ENCODE results near the gene EPHA10.

EPHA10 gene

DNA sequence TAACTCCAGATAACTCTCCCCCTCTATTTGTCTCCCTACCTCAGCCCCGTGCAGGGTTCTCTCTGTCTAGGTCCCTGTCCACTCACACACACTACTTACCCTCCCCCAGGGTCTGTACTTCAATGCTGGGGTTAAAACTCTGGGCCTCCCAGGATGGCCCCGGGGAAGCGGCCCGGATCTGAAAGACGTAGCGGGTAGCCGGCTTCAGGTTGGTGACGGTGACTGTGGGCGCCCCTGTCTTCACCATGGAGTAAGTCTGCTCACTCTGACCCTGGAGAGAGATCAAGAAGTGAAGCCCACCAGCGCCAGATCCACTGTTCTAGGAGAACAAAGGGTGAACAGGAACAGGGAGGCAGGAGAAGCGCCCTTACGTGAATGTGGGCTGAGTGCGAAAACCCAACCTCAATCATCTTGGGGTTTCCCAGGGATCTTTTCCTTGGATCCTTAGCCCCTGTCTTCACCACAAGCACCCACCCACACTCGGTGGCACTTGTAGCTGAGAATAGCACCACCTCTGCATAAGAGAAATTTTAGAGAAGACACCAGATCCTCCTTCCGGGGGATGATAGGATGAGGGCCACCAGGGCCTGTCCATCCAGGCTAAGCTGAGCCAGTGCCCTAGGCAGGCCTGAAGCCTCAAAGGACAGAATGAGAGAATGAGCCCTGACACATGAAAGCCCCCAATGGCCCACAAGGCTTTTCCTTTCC, 33.5 kb downstream of the EPHA10 start:
- no peaks in the 10 kb centered on the region for H3K36me3 ChIP-seq (ENCODE audit: insufficient read depth, insufficient read length, low read length)
- no peak overlapping the region for H3K4me3 ChIP-seq (ENCODE audit: insufficient read length, low read depth)
- no peak for DNase-seq (ENCODE audit: low read depth, low spot score)
- H3K4me1 ChIP-seq (ENCODE audit: insufficient read depth, insufficient read length) = peaks cover 12% of the 10 kb centered on the region
- H3K9ac ChIP-seq (ENCODE audit: insufficient read length, low read depth) = no peak overlapping the region
- TF ChIP-seq SUZ12 (IDR thresholded peaks at IDR 0.05; ENCODE audit: extremely low read depth, insufficient read depth, insufficient read length) (no peak), YY1 (IDR thresholded peaks at IDR 0.05; ENCODE audit: insufficient read depth, insufficient read length) (no peak), ZNF274 (IDR thresholded peaks at IDR 0.05; ENCODE audit: low read depth, low read length) (no peak)
- peaks cover 10% of the 10 kb centered on the region for H3K27me3 ChIP-seq (ENCODE audit: insufficient read depth, insufficient read length)
- no peaks in the 10 kb centered on the region for H3K9me3 ChIP-seq (ENCODE audit: insufficient read depth, low read length)

DNA sequence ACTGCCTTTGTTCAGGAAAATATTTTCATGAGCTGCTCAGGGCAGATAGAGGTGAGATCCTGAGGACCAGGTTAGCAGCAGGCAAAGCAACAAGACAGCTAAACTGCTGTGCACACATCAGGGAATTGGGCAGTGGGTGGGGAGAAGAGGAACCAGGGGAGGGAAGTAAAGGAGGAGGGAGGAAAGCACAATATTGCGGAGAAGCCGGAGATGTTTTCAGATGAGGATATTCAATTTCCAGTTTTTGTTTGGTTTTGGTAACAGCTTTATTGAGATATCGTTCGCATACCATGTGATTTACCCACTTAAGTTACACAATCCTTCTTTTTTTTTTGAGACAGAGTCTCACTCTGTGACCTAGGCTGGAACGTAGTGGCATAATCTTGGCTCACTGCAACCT, 34.5 kb downstream of the EPHA10 start:
- Histone ChIP-seq H3K9me3 (ENCODE audit: insufficient read depth, low read length) (no peaks in the 10 kb centered on the region), H3K27me3 (ENCODE audit: insufficient read depth, insufficient read length) (peaks cover 10% of the 10 kb centered on the region), H3K4me3 (ENCODE audit: insufficient read length, low read depth) (no peak overlapping the region), H3K36me3 (ENCODE audit: insufficient read depth, insufficient read length, low read length) (no peaks in the 10 kb centered on the region), H3K4me1 (ENCODE audit: insufficient read depth, insufficient read length) (peaks cover 12% of the 10 kb centered on the region), H3K9ac (ENCODE audit: insufficient read length, low read depth) (no peak overlapping the region)
- TF ChIP-seq SUZ12 (IDR thresholded peaks at IDR 0.05; ENCODE audit: extremely low read depth, insufficient read depth, insufficient read length) (no peak), YY1 (IDR thresholded peaks at IDR 0.05; ENCODE audit: insufficient read depth, insufficient read length) (no peak), ZNF274 (IDR thresholded peaks at IDR 0.05; ENCODE audit: low read depth, low read length) (no peak)
- no peak for DNase-seq (ENCODE audit: low read depth, low spot score)

DNA sequence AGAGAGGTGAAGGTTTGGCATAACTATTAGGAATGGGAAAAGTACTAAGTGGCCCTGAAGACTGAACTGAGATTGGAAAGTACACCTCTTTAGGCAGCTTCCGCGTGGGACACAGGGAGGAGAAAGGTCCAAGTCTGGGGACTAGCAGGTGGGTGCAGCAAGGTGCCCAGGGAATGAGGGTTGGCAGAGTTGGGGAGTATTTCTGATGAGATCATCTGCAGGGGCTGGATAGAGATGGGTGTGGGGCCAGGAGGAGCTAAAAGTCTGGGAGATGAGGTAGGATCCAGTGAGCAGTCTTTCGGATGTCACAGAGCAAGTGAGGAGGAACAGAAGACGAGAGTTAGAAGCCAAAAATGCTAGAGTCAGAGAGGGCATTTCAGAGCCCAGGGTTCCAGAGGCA, 36.5 kb downstream of the EPHA10 start:
- Histone ChIP-seq H3K9ac (ENCODE audit: insufficient read length, low read depth) (no peak overlapping the region), H3K27me3 (ENCODE audit: insufficient read depth, insufficient read length) (peaks cover 10% of the 10 kb centered on the region), H3K4me3 (ENCODE audit: insufficient read length, low read depth) (no peak overlapping the region), H3K9me3 (ENCODE audit: insufficient read depth, low read length) (no peaks in the 10 kb centered on the region), H3K36me3 (ENCODE audit: insufficient read depth, insufficient read length, low read length) (no peaks in the 10 kb centered on the region), H3K4me1 (ENCODE audit: insufficient read depth, insufficient read length) (peaks cover 16% of the 10 kb centered on the region)
- DNase-seq (ENCODE audit: low read depth, low spot score) = no peak
- no peak for TF ChIP-seq YY1 (IDR thresholded peaks at IDR 0.05; ENCODE audit: insufficient read depth, insufficient read length)

DNA sequence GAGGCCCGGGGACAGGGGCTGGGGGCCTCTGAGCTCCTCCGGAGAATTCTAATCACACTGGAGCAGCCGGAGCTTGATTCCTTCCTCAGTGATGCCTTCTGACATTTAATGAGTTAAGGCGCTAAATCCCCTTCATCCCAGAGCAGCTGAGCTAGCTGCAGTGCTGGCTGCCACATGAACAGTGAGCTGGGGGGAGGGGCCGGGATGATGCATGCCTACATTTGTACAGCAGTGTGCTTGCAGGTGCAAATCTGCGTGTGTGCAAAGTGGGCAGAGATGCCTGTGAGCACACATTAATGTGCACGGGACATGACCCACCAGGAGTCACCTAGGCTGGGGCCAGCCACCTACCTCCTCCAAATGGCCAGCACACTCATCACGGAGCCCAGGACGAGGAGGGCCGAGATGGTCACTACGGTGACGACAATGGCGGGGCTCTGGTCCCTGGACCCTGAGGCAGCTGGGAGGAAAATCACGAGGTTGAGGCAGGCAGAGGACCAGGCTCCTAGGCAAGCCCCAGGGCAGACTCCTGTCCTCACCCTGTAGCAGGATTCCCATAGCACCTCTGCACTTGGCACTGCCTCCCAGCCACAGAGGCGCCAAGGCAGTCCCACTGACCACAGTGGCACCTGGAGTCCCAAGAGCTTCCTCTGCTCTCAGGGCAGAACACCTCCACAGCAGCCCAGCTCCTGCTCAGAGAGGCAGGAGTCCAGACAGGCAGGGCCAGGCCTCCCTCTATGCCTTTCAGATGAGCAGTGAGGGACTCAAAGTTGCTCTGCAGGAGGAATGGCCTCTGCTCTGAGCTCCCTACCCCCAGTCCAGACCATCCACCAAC, 38.0 kb downstream of the EPHA10 start:
- Histone ChIP-seq H3K4me3 (ENCODE audit: insufficient read length, low read depth) (no peak overlapping the region), H3K4me1 (ENCODE audit: insufficient read depth, insufficient read length) (peaks cover 17% of the 10 kb centered on the region), H3K9ac (ENCODE audit: insufficient read length, low read depth) (no peak overlapping the region), H3K36me3 (ENCODE audit: insufficient read depth, insufficient read length, low read length) (no peaks in the 10 kb centered on the region), H3K27me3 (ENCODE audit: insufficient read depth, insufficient read length) (peaks cover 10% of the 10 kb centered on the region), H3K9me3 (ENCODE audit: insufficient read depth, low read length) (no peaks in the 10 kb centered on the region)
- DNase-seq (ENCODE audit: low read depth, low spot score) = no peak
- TF ChIP-seq YY1 (IDR thresholded peaks at IDR 0.05; ENCODE audit: insufficient read depth, insufficient read length) (no peak), ZNF274 (IDR thresholded peaks at IDR 0.05; ENCODE audit: low read depth, low read length) (no peak), SUZ12 (IDR thresholded peaks at IDR 0.05; ENCODE audit: extremely low read depth, insufficient read depth, insufficient read length) (no peak)

DNA sequence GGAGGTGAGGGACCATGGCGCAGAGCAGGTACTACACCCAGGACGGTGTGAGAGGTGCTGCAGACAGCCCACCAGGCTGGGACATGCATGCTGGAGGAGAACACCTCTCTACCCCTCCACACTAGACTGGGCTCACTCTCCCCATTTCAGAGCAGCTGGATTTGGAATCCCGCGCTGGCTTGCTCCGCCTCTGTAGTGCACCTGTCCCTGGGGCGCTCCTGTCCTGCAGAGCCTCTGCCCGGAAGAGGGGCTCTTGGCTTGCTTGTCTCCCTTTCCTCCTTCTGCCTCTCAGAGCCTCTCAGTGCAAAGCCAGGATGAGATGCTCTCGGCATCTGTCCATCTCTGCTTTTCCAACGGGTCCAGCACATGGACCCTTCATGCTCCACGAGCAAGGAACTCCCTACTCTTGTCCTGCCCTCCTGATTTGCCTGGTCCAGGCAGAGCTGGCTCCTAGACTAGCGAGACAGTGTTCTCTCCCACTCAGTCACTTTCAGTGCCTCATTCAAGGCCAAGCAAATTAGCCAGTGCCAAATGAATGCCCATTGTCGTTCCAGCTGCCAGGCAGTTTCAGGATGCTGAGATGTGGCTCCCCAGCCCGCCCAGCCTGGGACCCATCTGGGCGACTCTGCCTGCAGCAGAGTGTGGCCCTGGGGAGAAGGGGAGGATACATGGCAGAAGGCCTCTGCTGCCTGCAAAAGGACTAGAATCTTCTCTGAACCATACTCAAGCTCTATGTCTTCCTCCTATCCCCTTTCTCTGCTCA, 38.9 kb downstream of the EPHA10 start:
- Histone ChIP-seq H3K4me3 (ENCODE audit: insufficient read length, low read depth) (no peak overlapping the region), H3K9me3 (ENCODE audit: insufficient read depth, low read length) (no peaks in the 10 kb centered on the region), H3K4me1 (ENCODE audit: insufficient read depth, insufficient read length) (peaks cover 22% of the 10 kb centered on the region), H3K9ac (ENCODE audit: insufficient read length, low read depth) (no peak overlapping the region), H3K36me3 (ENCODE audit: insufficient read depth, insufficient read length, low read length) (no peaks in the 10 kb centered on the region), H3K27me3 (ENCODE audit: insufficient read depth, insufficient read length) (peaks cover 10% of the 10 kb centered on the region)
- no peak for DNase-seq (ENCODE audit: low read depth, low spot score)
- TF ChIP-seq ZNF274 (IDR thresholded peaks at IDR 0.05; ENCODE audit: low read depth, low read length) = no peak
- no peak for TF ChIP-seq SUZ12 (IDR thresholded peaks at IDR 0.05; ENCODE audit: extremely low read depth, insufficient read depth, insufficient read length)
- TF ChIP-seq YY1 (IDR thresholded peaks at IDR 0.05; ENCODE audit: insufficient read depth, insufficient read length) = no peak

DNA sequence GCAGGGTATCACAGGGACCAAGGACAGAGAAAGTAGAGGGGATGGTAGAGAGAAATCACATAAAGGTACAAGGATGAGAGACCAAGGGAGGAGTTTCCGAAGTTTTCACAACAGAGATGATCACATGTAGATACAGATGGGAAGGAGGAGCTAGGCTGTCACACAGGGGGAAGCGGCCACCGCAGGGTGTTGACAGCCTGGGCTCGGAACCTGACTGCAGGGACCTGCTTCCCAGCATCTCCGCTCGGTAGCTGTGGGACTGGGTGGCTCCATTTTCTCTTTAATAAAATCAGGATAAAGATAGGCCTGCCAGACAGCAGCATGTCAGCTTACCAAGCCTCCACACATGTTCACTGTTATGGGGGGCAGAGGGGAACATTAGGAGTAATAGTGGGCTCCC, 40.3 kb downstream of the EPHA10 start:
- Histone ChIP-seq H3K36me3 (ENCODE audit: insufficient read depth, insufficient read length, low read length) (no peaks in the 10 kb centered on the region), H3K9ac (ENCODE audit: insufficient read length, low read depth) (no peak overlapping the region), H3K9me3 (ENCODE audit: insufficient read depth, low read length) (no peaks in the 10 kb centered on the region), H3K4me3 (ENCODE audit: insufficient read length, low read depth) (no peak overlapping the region), H3K4me1 (ENCODE audit: insufficient read depth, insufficient read length) (peaks cover 26% of the 10 kb centered on the region), H3K27me3 (ENCODE audit: insufficient read depth, insufficient read length) (peaks cover 10% of the 10 kb centered on the region)
- TF ChIP-seq ZNF274 (IDR thresholded peaks at IDR 0.05; ENCODE audit: low read depth, low read length) = no peak
- no peak for TF ChIP-seq SUZ12 (IDR thresholded peaks at IDR 0.05; ENCODE audit: extremely low read depth, insufficient read depth, insufficient read length)
- no peak for TF ChIP-seq YY1 (IDR thresholded peaks at IDR 0.05; ENCODE audit: insufficient read depth, insufficient read length)
- DNase-seq (ENCODE audit: low read depth, low spot score) = no peak

Data from NT2/D1 (cell line).